IPS-20b (cell line): ENCODE data around the gene OTP.
A peak's percentile ranks its signal among the peaks of the same experiment; 100 is the strongest.

Experiments
- H3K27ac ChIP-seq: one replicate; pipeline ENCODE4 v1.5.1; 2013; ENCODE audit warnings: low read length
- H3K27me3 ChIP-seq: 2 replicates; pipeline ENCODE4 v1.6.1; 2013; ENCODE audit warnings: mild to moderate bottlenecking, low read length, inconsistent platforms; ENCODE audit not compliant: insufficient read depth
- H3K36me3 ChIP-seq: 2 replicates; pipeline ENCODE4 v1.6.1; 2013; ENCODE audit warnings: low read depth, mild to moderate bottlenecking, inconsistent platforms, low read length, moderate library complexity; ENCODE audit not compliant: insufficient read depth
- H3K4me1 ChIP-seq: 2 replicates; pipeline ENCODE4 v1.6.1; 2013; ENCODE audit warnings: mild to moderate bottlenecking, control low read depth, inconsistent platforms, low read length, moderate library complexity; ENCODE audit not compliant: insufficient read depth
- H3K4me3 ChIP-seq: 2 replicates; pipeline ENCODE4 v1.5.1; 2013; ENCODE audit warnings: mild to moderate bottlenecking, low read length, inconsistent platforms
- H3K9ac ChIP-seq: 2 replicates; pipeline ENCODE4 v1.6.1; 2013; ENCODE audit warnings: low read depth, mild to moderate bottlenecking, inconsistent platforms, low read length, moderate library complexity
- H3K9me3 ChIP-seq: 2 replicates; pipeline ENCODE4 v1.6.1; 2013; ENCODE audit warnings: mild to moderate bottlenecking, low read depth, low read length, inconsistent platforms; ENCODE audit not compliant: insufficient read depth

Gene OTP

GRCh38 chr5:77637998-77638762 lies at the start of gene OTP:
OTP (minus strand) TSS chr5:77638713; CDS start chr5:77638549, 164 bp downstream.
- peaks cover 3% of the 10 kb centered on the region; the same call in 1 of the 2 replicates for H3K9me3 ChIP-seq
- H3K27me3 ChIP-seq: peaks cover 100% of the 10 kb centered on the region
- 0 out of 2 replicates have a peak, but pooled peaks cover 3% of the 10 kb centered on the region for H3K4me1 ChIP-seq
- H3K9ac ChIP-seq: no peak within 1 kb of the TSS
- H3K4me3 ChIP-seq: peak within 1 kb of the TSS; percentile 46; the same call in 1 of the 2 replicates
- no peak within 1 kb of the TSS for H3K27ac ChIP-seq
- H3K36me3 ChIP-seq: no peaks in the 10 kb centered on the region

GRCh38 chr5:77683171-77683732 lies 44.7 kb upstream of the OTP start:
- no peaks in the 10 kb centered on the region; the same call in 1 of the 2 replicates for H3K4me1 ChIP-seq
- H3K9ac ChIP-seq: no peak overlapping the region
- no peak overlapping the region for H3K4me3 ChIP-seq
- no peaks in the 10 kb centered on the region; the same call in 1 of the 2 replicates for H3K36me3 ChIP-seq
- no peaks in the 10 kb centered on the region for H3K27me3 ChIP-seq
- H3K9me3 ChIP-seq: no peaks in the 10 kb centered on the region
- no peak overlapping the region for H3K27ac ChIP-seq

- no peaks in the 10 kb centered on the region for H3K9me3 ChIP-seq
- H3K9ac ChIP-seq: no peak overlapping the region
- H3K27me3 ChIP-seq: peaks cover 9% of the 10 kb centered on the region; the same call in 1 of the 2 replicates
- H3K4me1 ChIP-seq: no peaks in the 10 kb centered on the region
- no peaks in the 10 kb centered on the region for H3K36me3 ChIP-seq
- no peak overlapping the region for H3K27ac ChIP-seq
- no peak overlapping the region for H3K4me3 ChIP-seq
These were observed 32.0 kb upstream of the OTP start for GRCh38 chr5:77670526-77670925.

- Histone ChIP-seq H3K27ac (no peak overlapping the region), H3K36me3 (no peaks in the 10 kb centered on the region), H3K9me3 (no peaks in the 10 kb centered on the region), H3K4me3 (no peak overlapping the region), H3K4me1 (no peaks in the 10 kb centered on the region), H3K9ac (no peak overlapping the region), H3K27me3 (peaks cover 9% of the 10 kb centered on the region; the same call in 1 of the 2 replicates)
These were observed 31.2 kb upstream of the OTP start for GRCh38 chr5:77669677-77670076.

GRCh38 chr5:77663090-77663863 lies 24.8 kb upstream of the OTP start:
- Histone ChIP-seq H3K4me3 (no peak overlapping the region), H3K9ac (no peak overlapping the region), H3K36me3 (no peaks in the 10 kb centered on the region), H3K9me3 (no peaks in the 10 kb centered on the region), H3K27ac (no peak overlapping the region), H3K4me1 (no peaks in the 10 kb centered on the region), H3K27me3 (0 out of 2 replicates have a peak, but pooled peaks cover 10% of the 10 kb centered on the region)

- Histone ChIP-seq H3K9me3 (no peaks in the 10 kb centered on the region), H3K9ac (no peak overlapping the region), H3K27me3 (0 out of 2 replicates have a peak, but pooled peaks cover 10% of the 10 kb centered on the region), H3K4me3 (no peak overlapping the region), H3K36me3 (no peaks in the 10 kb centered on the region), H3K27ac (no peak overlapping the region), H3K4me1 (no peaks in the 10 kb centered on the region)
These were observed 24.1 kb upstream of the OTP start for GRCh38 chr5:77662635-77663034.

- H3K4me1 ChIP-seq: no peaks in the 10 kb centered on the region
- H3K27ac ChIP-seq: no peak overlapping the region
- no peak overlapping the region for H3K9ac ChIP-seq
- H3K36me3 ChIP-seq: no peaks in the 10 kb centered on the region
- H3K4me3 ChIP-seq: no peak overlapping the region
- H3K9me3 ChIP-seq: no peaks in the 10 kb centered on the region
- peaks cover 22% of the 10 kb centered on the region for H3K27me3 ChIP-seq
These were observed 20.1 kb upstream of the OTP start for GRCh38 chr5:77658662-77659061.

- H3K4me3 ChIP-seq: no peak overlapping the region
- H3K27ac ChIP-seq: no peak overlapping the region
- H3K27me3 ChIP-seq: peaks cover 84% of the 10 kb centered on the region
- H3K36me3 ChIP-seq: no peaks in the 10 kb centered on the region
- H3K9ac ChIP-seq: no peak overlapping the region
- H3K4me1 ChIP-seq: no peaks in the 10 kb centered on the region
- no peaks in the 10 kb centered on the region for H3K9me3 ChIP-seq
These were observed 12.8 kb upstream of the OTP start for GRCh38 chr5:77651343-77651742.

GRCh38 chr5:77650686-77651085 lies 12.2 kb upstream of the OTP start:
- H3K27me3 ChIP-seq: peaks cover 89% of the 10 kb centered on the region
- H3K4me3 ChIP-seq: no peak overlapping the region
- no peak overlapping the region for H3K27ac ChIP-seq

GRCh38 chr5:77649776-77650175 lies 11.3 kb upstream of the OTP start:
- H3K36me3 ChIP-seq: no peaks in the 10 kb centered on the region
- H3K27me3 ChIP-seq: peaks cover 99% of the 10 kb centered on the region
- H3K4me1 ChIP-seq: no peaks in the 10 kb centered on the region
- H3K9me3 ChIP-seq: no peaks in the 10 kb centered on the region
- no peak overlapping the region for H3K4me3 ChIP-seq
- H3K27ac ChIP-seq: no peak overlapping the region
- no peak overlapping the region for H3K9ac ChIP-seq

More at GRCh38 chr5:77650686-77651085, 12.2 kb upstream of the OTP start:
- H3K9me3 ChIP-seq: no peaks in the 10 kb centered on the region
- H3K9ac ChIP-seq: no peak overlapping the region
- no peaks in the 10 kb centered on the region for H3K36me3 ChIP-seq
- no peaks in the 10 kb centered on the region for H3K4me1 ChIP-seq

- peaks cover 100% of the 10 kb centered on the region for H3K27me3 ChIP-seq
- H3K9ac ChIP-seq: no peak overlapping the region
- no peak overlapping the region; the same call in 1 of the 2 replicates for H3K4me3 ChIP-seq
- H3K27ac ChIP-seq: no peak overlapping the region
- peaks cover 3% of the 10 kb centered on the region; the same call in 1 of the 2 replicates for H3K9me3 ChIP-seq
- no peaks in the 10 kb centered on the region for H3K4me1 ChIP-seq
- no peaks in the 10 kb centered on the region for H3K36me3 ChIP-seq
These were observed 7.6 kb upstream of the OTP start for GRCh38 chr5:77645995-77646639.
